MM.1S (cell line): ENCODE measurements around the gene DSCAML1.

Experiments used
- DNase-seq: peaks from one replicate; pipeline ENCODE4 v3.0.0-alpha.2; 2015
- H2AFZ ChIP-seq: fragments of 300-600 bp; sonication (generic); 2 replicates; pipeline ENCODE4 v1.6.0; 2016; ENCODE audit warnings: antibody characterized with exemption, low read length
- H3F3A ChIP-seq: fragments of 300-600 bp; sonication (generic); 2 replicates; pipeline ENCODE4 v1.6.1; 2016; ENCODE audit warnings: mild to moderate bottlenecking, antibody characterized with exemption, low read length, moderate library complexity, mixed read lengths; ENCODE audit not compliant: insufficient read depth
- H3K27ac ChIP-seq: fragments of 300-600 bp; sonication (generic); 2 replicates; pipeline ENCODE4 v1.5.1; 2016; ENCODE audit warnings: mild to moderate bottlenecking, low read length
- H3K27me3 ChIP-seq: fragments of 300-600 bp; sonication (generic); replicated peaks from 2 replicates; pipeline ENCODE4 v1.6.0; 2016; ENCODE audit warnings: low read length; ENCODE audit not compliant: insufficient read depth
- H3K36me3 ChIP-seq: fragments of 300-600 bp; sonication (generic); replicated peaks from 2 replicates; pipeline ENCODE4 v1.6.1; 2016; ENCODE audit warnings: mild to moderate bottlenecking, low read length, mixed read lengths; ENCODE audit not compliant: insufficient read depth
- H3K4me1 ChIP-seq: fragments of 300-600 bp; sonication (generic); 2 replicates; pipeline ENCODE4 v1.6.1; 2016; ENCODE audit warnings: low read length, mixed read lengths
- H3K4me2 ChIP-seq: fragments of 300-600 bp; sonication (generic); 2 replicates; pipeline ENCODE4 v1.6.0; 2016; ENCODE audit warnings: low read depth, low read length
- H3K4me3 ChIP-seq: fragments of 300-600 bp; sonication (generic); 2 replicates; pipeline ENCODE4 v1.5.1; 2016; ENCODE audit warnings: low read length, mixed read lengths
- H3K79me2 ChIP-seq: fragments of 300-600 bp; sonication (generic); 2 replicates; pipeline ENCODE4 v1.6.1; 2016; ENCODE audit warnings: mixed run types, low read length, mixed read lengths
- H3K9ac ChIP-seq: fragments of 300-600 bp; sonication (generic); 2 replicates; pipeline ENCODE4 v1.6.1; 2016; ENCODE audit warnings: low read length, mixed read lengths
- H3K9me2 ChIP-seq: fragments of 300-600 bp; sonication (generic); replicated peaks from 2 replicates; pipeline ENCODE4 v1.6.1; 2016; ENCODE audit warnings: mild to moderate bottlenecking, low read length, mixed read lengths; ENCODE audit not compliant: insufficient read depth
- H3K9me3 ChIP-seq: fragments of 300-600 bp; sonication (generic); replicated peaks from 2 replicates; pipeline ENCODE4 v1.6.1; 2016; ENCODE audit warnings: mild to moderate bottlenecking, low read length, mixed read lengths; ENCODE audit not compliant: insufficient read depth
- H4K20me1 ChIP-seq: fragments of 300-600 bp; sonication (generic); 2 replicates; pipeline ENCODE4 v1.6.1; 2016; ENCODE audit warnings: mild to moderate bottlenecking, low read length, moderate library complexity, mixed read lengths; ENCODE audit not compliant: insufficient read depth
- EZH2 ChIP-seq: fragments of 300-600 bp; sonication (generic); optimal IDR thresholded peaks from 2 replicates; pipeline ENCODE3; 2017; ENCODE audit warnings: low read depth, mild to moderate bottlenecking, antibody characterized with exemption, low read length, mixed read lengths
- EZH2phosphoT487 ChIP-seq: fragments of 300-600 bp; sonication (generic); IDR thresholded peaks from 2 replicates; pipeline ENCODE4 v1.6.1; 2018; ENCODE audit warnings: antibody characterized with exemption, low read length
- TF ChIP-seq, protein P1 (sequence below): fragments of 300-600 bp; sonication (generic); IDR thresholded peaks from 2 replicates; pipeline ENCODE4 v1.5.1; 2016; ENCODE audit warnings: antibody characterized with exemption, low read length, mixed read lengths

Gene DSCAML1

DNA sequence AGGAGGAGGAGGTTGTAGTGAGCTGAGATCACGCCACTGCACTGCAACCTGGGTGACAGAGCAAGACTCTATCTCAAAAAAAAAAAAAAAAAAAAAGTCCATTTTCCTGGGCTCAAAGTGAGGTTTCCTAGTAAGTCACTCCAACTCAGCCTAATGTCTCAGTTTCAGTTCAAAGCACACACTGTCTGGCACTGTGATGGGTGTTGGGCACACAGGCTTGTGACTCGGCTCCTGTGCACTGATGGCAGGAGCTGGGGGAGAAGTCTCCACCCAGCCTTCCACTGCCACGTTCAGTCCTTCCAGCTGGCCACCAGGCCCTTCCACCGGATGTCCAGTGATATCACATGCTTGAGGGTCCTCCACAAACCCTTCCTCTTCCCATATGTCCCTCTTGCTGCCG is 283.4 kb downstream of the DSCAML1 start:
- Histone ChIP-seq H3K9me3 (no peaks in the 10 kb centered on the region), H3K27me3 (peaks cover 70% of the 10 kb centered on the region), H3K9ac (no peak overlapping the region), H4K20me1 (no peaks in the 10 kb centered on the region), H3K4me2 (no peak overlapping the region), H3K9me2 (no peaks in the 10 kb centered on the region), H3K36me3 (no peaks in the 10 kb centered on the region), H3K4me3 (no peak overlapping the region), H3K27ac (no peak overlapping the region), H2AFZ (no peak overlapping the region), H3K79me2 (no peaks in the 10 kb centered on the region), H3K4me1 (no peaks in the 10 kb centered on the region), H3F3A (no peaks in the 10 kb centered on the region)
- DNase-seq = no peak
- no peak for TF ChIP-seq EZH2phosphoT487
- TF ChIP-seq, protein P1, sequence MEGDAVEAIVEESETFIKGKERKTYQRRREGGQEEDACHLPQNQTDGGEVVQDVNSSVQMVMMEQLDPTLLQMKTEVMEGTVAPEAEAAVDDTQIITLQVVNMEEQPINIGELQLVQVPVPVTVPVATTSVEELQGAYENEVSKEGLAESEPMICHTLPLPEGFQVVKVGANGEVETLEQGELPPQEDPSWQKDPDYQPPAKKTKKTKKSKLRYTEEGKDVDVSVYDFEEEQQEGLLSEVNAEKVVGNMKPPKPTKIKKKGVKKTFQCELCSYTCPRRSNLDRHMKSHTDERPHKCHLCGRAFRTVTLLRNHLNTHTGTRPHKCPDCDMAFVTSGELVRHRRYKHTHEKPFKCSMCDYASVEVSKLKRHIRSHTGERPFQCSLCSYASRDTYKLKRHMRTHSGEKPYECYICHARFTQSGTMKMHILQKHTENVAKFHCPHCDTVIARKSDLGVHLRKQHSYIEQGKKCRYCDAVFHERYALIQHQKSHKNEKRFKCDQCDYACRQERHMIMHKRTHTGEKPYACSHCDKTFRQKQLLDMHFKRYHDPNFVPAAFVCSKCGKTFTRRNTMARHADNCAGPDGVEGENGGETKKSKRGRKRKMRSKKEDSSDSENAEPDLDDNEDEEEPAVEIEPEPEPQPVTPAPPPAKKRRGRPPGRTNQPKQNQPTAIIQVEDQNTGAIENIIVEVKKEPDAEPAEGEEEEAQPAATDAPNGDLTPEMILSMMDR = no peak
- no peak for TF ChIP-seq EZH2

DNA sequence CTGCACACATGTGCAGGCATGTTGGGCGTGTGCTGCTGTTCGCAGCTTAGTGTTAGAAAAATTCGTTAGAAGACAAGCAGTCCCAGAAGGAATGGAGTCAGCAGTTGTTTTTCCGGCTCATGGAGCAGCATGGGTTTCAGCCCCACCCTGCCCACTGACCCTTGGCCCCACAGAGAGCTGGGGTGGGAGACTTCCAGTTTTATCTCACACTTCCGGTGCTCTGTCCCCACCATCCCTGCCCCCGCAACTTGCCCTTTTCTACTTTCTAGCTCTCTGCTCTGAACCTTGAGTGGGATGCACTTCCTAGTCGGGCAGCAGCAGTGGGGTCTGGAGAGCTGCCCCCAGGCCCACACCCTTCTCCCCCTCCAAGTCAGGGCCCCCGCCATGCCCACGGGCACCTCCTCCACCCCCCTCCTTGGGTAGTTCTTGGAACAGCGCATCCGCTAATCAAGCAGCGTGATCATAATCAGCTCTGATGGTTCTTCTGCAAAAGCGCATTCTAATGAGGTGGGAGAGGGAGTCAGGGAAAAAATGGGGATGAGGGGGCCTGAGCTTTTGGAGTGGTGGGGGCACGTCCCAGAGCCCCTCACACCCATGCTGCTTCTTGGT is 285.0 kb downstream of the DSCAML1 start:
- Histone ChIP-seq H3K9me3 (no peaks in the 10 kb centered on the region), H3K4me2 (no peak overlapping the region), H3K27ac (no peak overlapping the region), H2AFZ (no peak overlapping the region), H3K27me3 (peaks cover 74% of the 10 kb centered on the region), H3F3A (no peaks in the 10 kb centered on the region), H3K4me3 (no peak overlapping the region), H4K20me1 (no peaks in the 10 kb centered on the region), H3K9me2 (no peaks in the 10 kb centered on the region), H3K36me3 (no peaks in the 10 kb centered on the region), H3K9ac (no peak overlapping the region), H3K4me1 (no peaks in the 10 kb centered on the region), H3K79me2 (no peaks in the 10 kb centered on the region)
- no peak for DNase-seq
- TF ChIP-seq, protein P1 = no peak
- TF ChIP-seq EZH2 (no peak), EZH2phosphoT487 (no peak)

DNA sequence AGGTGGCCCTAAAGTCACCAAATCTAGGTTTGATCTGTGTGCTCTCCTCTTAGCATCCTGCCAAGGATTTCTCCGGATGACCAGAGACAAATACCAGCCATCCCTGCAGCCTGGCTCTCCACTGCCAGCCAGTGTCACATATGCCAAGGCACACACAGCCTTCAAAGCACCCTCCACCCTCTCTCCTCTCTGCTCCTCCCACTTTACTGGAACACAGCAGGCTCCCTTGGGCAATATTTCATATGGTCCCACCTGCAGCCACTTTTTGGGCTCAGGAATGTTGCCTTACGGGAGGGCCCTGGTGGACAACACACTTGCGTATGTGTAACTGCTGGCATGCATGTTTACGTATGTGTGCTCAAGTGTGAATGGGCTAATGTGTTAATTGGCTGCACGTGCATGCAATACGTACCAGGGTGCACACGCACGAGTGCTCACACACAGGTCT is 285.5 kb downstream of the DSCAML1 start:
- Histone ChIP-seq H3K4me1 (no peaks in the 10 kb centered on the region), H2AFZ (no peak overlapping the region), H3K9me3 (no peaks in the 10 kb centered on the region), H3K4me3 (no peak overlapping the region), H3K79me2 (no peaks in the 10 kb centered on the region), H3F3A (no peaks in the 10 kb centered on the region), H3K9me2 (no peaks in the 10 kb centered on the region), H4K20me1 (no peaks in the 10 kb centered on the region), H3K9ac (no peak overlapping the region), H3K27me3 (peaks cover 74% of the 10 kb centered on the region), H3K27ac (no peak overlapping the region), H3K4me2 (no peak overlapping the region), H3K36me3 (no peaks in the 10 kb centered on the region)
- TF ChIP-seq EZH2 (no peak), EZH2phosphoT487 (no peak)
- TF ChIP-seq, protein P1 = no peak
- no peak for DNase-seq
